Suprapubic skin (tissue), 4 donors: ENCODE data around the gene FGF1.

Experiments
- EP300 ChIP-seq: sonication (generic); formaldehyde crosslinking; IDR thresholded peaks from one replicate; pipeline ENCODE4 v1.6.1; 2017; ENCODE audit warnings: antibody characterized with exemption
- POLR2AphosphoS5 ChIP-seq, 3 donors: sonication (generic); formaldehyde crosslinking; IDR thresholded peaks; one replicate each; pipeline ENCODE4 v1.6.1; 2017; ENCODE audit warnings: antibody characterized with exemption in 3 of 3

DNA sequence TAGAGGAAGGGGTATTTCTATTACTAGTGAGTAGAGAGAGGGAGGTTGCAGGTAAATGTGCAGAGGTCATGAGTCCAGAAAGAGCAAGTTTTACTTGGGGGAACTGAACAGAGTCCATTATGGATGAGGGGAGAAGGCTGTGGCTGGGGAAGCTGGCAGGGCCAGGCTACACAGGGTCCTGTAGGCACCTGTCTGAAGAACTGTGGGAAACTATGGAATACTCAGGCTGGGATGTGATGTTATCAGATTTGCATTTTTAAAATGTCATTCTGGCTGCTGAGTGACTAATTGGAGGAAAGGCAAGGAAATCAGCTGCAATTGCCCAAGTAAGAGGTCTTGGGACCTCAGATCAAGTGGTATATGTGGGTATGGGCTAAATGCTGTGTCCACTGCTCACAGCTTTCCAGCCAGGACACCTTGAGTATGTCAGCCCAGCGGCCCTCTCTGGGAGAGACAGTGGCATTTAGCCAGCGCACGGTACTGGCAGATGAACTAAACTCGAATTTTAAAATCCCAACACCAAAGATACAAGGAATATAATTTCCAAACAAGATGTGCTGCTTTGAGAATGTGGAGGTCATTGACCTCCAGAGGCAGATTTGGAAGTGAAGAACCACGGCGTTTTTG lies 49.1 kb downstream of the FGF1 start:
- TF ChIP-seq POLR2AphosphoS5 (IDR thresholded peaks at IDR 0.05) (no peak), EP300 (no peak)
